Esophagus squamous epithelium (tissue), 4 donors: ENCODE data around the gene DNAJB6.

Experiments used
- CTCF ChIP-seq, 6 experiments: fragments of 450-650 bp in 4 of 6; fragments of 200-600 bp in 2 of 6; sonication (generic) in 2 of 6; IDR thresholded peaks; one replicate each; pipeline ENCODE4 v1.5.1; 2016 to 2019; ENCODE audit warnings: antibody characterized with exemption in 6 of 6, mild to moderate bottlenecking in 4 of 6, moderate library complexity in 4 of 6
- POLR2A ChIP-seq, 4 donors: fragments of 450-650 bp; IDR thresholded peaks; one replicate each; pipeline ENCODE4 v1.6.1; 2017; ENCODE audit warnings: antibody characterized with exemption in 4 of 4, mild to moderate bottlenecking in 4 of 4, moderate library complexity in 3 of 4

GRCh38 chr7:157405501-157405900 lies 68.7 kb downstream of the DNAJB6 start:
- no peak for TF ChIP-seq CTCF (IDR thresholded peaks at IDR 0.05)
- TF ChIP-seq POLR2A (IDR thresholded peaks at IDR 0.05) = no peak
